GM18951 (cell line): Measurements from ENCODE around the gene SNX7.

Experiments used
- POLR2A ChIP-seq: IDR thresholded peaks from 4 replicates; pipeline ENCODE4 v1.6.1; 2011; ENCODE audit warnings: mild to moderate bottlenecking; ENCODE audit not compliant: insufficient read length, insufficient read depth; ENCODE audit errors: extremely low read depth
- in situ Hi-C: fragments of 300-500 bp; cut with MboI; formaldehyde crosslinking; loops from one replicate; pipeline ENCODE4 v1.12.0; 2022; ENCODE audit warnings: low sequenced_read_pairs, mixed read lengths, inconsistent platforms; ENCODE audit not compliant: unreplicated experiment

Gene SNX7, protein sequence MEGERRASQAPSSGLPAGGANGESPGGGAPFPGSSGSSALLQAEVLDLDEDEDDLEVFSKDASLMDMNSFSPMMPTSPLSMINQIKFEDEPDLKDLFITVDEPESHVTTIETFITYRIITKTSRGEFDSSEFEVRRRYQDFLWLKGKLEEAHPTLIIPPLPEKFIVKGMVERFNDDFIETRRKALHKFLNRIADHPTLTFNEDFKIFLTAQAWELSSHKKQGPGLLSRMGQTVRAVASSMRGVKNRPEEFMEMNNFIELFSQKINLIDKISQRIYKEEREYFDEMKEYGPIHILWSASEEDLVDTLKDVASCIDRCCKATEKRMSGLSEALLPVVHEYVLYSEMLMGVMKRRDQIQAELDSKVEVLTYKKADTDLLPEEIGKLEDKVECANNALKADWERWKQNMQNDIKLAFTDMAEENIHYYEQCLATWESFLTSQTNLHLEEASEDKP

DNA sequence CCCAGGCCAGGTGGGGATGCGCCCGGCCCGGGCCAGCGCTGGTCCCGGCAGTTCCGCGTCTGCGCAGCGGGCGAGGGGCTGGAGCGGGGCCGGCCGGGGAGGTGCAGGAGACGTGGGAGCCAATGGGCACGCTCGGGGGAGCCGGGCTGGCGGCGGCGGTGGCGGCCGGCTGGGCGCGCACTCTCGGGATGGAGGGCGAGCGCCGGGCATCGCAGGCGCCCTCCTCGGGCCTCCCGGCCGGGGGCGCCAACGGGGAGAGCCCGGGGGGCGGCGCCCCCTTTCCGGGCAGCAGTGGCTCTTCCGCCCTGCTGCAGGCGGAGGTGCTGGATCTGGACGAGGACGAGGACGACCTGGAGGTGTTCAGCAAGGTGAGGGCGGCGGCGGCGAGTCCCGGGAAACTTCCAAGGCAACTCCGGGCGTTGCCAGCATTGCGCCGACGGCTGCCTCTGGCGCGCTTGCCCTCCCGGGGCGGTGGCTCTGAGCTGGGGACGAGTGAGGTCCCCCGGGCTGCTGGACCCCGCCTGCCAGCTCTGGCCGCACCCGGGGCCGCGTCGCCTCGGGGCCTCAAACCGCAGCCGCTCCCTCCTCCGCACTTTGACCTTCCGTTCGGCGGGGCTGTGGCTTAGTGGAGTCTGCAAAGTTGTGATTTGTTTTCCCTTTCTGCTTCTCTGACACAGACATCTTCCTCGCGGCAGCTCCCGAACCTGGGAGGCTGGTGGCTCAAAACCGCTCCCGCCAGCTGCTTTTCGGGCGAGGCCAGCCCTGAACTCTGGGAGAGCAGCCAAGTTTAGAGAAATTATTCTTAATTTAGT lies at the start of gene SNX7:
SNX7 (plus strand) TSS at position 178 of the 812 bp plus-strand sequence; CDS start at position 189, 11 bp downstream.
- in situ Hi-C loops: no loop called here
- no peak for TF ChIP-seq POLR2A

DNA sequence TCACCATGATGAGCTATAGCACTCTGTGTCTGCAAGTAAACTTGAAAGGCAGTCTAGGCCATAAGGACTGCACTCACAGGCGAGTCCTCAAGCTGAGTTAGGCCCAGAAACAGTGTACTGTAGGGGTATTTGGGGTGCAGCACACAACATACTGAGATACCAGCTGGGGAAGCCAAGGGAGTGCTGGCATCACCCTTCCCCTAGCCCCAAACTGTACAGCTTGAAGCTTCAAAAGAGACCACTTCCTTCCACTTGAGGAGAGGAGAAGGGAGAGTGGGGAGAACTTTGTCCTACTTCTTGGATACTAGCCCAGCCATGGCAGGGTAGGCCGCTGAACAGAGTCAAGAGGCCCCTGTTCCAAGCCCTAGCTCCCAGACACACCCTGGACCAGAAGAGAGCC lies 24.2 kb upstream of the SNX7 start:
- no peak for TF ChIP-seq POLR2A

DNA sequence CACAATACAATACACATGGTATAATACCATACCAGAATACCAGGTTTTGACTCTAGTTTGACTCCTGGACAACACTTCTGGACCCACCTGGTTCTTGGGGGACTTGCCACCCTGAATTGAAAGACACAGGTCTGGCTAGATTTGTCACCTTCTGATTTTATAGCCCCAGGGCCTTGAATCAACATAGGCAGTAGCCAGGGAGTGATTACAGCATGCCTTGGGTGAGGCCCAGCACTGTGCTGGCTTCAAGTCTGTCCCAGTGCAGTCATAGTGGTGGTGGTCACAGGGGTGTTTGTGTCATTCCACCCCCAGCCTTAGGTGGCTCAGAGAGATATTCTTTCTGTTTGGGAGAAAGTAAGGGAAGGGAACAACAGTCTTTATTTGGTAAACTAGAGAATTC lies 23.3 kb upstream of the SNX7 start:
- in situ Hi-C loops: no loop called here

More for the DNA sequence above, 24.2 kb upstream of the SNX7 start:
- in situ Hi-C loops: no loop called here

GRCh38 chr1:98644510-98644909 lies 17.0 kb upstream of the SNX7 start:
- in situ Hi-C loops: no loop called here
- TF ChIP-seq POLR2A: no peak

More for the DNA sequence above, 23.3 kb upstream of the SNX7 start:
- no peak for TF ChIP-seq POLR2A

DNA sequence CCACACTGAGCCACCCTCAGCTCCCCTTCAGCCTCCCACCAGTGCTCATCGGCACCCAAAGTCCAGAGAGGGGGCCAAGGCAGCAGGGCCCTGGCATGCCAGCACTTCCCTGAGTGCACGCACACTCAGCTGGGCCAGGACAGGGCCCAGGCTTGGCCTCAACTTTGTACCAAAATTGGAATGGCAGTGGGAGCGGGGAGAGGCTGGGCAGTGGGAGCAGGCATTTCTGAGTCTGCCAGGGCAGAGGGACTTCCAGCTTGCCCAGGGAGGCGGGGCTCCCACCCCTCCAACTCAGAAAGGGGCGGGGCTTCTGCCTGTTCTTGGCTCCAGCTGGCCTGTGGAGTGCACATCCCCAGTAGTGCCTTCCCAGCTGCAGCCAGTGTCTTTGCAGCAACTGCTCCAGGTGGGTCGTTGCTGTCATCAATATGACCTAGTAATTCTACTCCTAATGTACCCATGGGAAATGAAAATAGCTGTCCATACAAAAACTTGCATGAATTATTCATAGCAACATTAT lies 10.3 kb upstream of the SNX7 start:
- in situ Hi-C loops: no loop called here
- no peak for TF ChIP-seq POLR2A

- no peak for TF ChIP-seq POLR2A
- in situ Hi-C loops: no loop called here
Observed at GRCh38 chr1:98653123-98653522, 8.4 kb upstream of the SNX7 start.

GRCh38 chr1:98659879-98660278 lies 1.6 kb upstream of the SNX7 start:
- in situ Hi-C loops: no loop called here
- no peak for TF ChIP-seq POLR2A

GRCh38 chr1:98660940-98661543 lies 479 bp upstream of the SNX7 start:
- no peak for TF ChIP-seq POLR2A
- in situ Hi-C loops: no loop called here

DNA sequence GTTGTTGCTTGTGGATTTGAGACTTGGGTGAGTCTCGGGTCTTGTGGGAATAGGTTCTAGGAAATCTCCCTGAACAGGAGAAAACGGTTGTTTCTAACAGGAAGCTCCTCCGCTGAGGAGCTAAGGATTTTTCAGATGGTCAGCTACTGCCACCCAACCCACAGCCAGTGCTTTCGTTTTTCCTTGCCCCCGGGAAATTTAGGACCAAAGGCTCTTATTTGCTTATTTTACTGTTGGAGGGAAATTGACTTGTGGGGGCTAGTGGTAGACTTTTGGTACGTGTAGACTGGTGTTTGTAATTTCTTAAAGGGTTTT lies 792 bp downstream of the SNX7 start:
- no peak for TF ChIP-seq POLR2A
- in situ Hi-C loops: no loop called here

DNA sequence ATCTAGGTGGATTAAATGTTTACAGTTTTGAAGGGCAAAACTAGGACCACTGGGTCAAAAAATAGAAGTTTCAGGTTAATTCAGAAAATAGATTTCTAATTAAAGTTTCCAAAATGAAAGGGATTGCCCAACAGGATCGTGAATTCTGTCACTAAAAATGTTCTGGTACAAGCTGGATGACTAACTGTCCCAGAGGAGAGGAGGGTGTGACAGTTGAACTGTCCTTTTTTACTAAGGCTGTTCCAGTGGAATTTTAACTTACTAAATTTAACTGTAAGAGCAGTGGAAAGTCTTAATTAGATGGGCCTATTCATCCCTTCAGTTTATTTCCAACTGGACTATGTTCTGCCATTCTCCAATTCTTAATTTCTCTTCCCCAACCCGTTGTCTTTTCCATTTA lies 7.2 kb downstream of the SNX7 start:
- TF ChIP-seq POLR2A: no peak
- in situ Hi-C loops: no loop called here

DNA sequence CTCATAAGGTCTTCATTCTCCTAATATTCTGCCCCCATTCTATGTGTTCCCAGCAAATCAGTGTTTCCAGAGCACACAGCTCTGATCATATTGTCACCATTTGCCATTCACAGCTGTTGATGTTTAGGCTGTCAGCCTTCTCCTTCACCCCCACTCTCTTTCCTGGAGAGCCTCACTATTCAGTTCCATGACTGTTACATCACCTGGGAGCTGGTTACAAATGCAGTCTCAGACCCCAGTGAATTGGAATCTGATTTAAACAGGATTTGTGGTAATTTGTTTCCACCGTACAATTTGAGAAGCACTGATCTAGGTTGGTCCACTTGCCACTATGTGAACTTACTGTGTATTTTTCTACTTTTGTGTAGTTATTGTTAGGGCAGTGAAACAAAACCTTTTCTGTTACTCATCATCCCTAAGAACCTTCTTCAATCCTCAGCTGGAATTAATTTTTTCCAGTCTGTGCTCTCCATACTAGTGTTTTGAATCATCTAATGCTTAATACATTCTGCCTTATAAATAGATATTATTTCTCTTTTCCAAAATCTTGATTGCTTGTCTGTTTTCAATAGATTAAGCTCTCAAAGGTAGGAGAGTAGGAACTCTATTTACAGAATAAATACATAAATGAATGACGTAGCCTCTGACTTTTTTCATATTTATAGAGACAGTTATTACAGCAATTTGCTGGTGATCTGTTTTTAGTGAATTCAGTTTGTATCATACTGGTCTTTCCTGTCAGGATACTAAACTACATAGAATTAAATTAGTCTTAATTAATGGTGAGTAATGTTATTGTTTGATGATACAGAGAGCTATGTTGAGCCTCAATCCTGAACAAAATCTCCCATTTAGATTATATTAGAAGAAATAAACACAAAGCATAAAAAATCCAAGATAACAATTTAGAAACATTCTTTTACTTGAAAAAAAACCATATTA lies 8.1 kb downstream of the SNX7 start:
- in situ Hi-C loops: no loop called here
- TF ChIP-seq POLR2A: no peak

DNA sequence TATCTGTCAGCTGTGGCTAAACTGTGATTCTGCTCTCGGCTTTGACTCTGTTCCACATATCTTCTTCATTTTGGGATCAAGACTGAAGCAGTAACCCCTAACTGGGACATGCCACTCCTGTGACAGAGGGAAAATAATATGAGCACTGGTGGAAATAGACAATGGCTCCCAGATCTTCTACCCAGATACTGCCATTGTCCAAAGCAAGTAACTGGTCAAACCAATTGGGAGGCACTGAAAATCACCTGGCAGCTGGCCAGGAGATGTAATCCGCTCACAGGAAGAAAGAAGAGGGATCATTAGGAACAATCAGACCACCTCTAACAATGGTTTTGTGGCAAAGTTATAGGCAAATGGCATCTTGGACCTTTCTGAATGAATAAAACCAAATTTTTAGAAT lies 10.7 kb downstream of the SNX7 start:
- no peak for TF ChIP-seq POLR2A
- in situ Hi-C loops: no loop called here
